HG03565 (cell line): ENCODE results near the gene SDHB.

Experiments
- ATAC-seq: cut with Tn5 transposase; IDR thresholded peaks from one replicate; pipeline ENCODE4 v1.9.1; 2021; ENCODE audit warnings: mild to moderate bottlenecking, moderate library complexity; ENCODE audit not compliant: unreplicated experiment

SDHB gene

DNA sequence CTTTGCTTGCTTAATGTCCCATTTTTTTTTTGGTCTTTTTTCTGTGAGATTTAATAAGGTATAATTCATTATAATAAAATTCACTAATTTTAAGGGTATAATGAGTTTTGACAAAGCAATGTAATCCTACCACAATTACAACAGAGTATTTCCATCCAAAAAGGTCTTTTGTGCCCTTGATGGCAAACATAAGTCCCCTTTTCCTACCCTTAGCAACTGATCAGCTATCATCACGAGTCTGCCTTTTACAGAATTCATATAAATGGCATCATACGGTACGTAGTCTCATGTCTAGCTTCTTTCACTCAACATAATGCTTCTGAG, 7.5 kb downstream of the SDHB start:
- ATAC-seq = no peak

- no peak for ATAC-seq
Measured at GRCh38 chr1:17045634-17046333, 8.0 kb downstream of the SDHB start.

GRCh38 chr1:17045150-17045549, 8.7 kb downstream of the SDHB start:
- ATAC-seq = no peak

- no peak for ATAC-seq
Measured at GRCh38 chr1:17043676-17044075, 10.2 kb downstream of the SDHB start.

- ATAC-seq = no peak
Measured at GRCh38 chr1:17040135-17040534, 13.7 kb downstream of the SDHB start.

GRCh38 chr1:17039522-17039921, 14.3 kb downstream of the SDHB start:
- ATAC-seq = no peak

GRCh38 chr1:17033481-17033880, 20.4 kb downstream of the SDHB start:
- no peak for ATAC-seq

- no peak for ATAC-seq
Measured at GRCh38 chr1:17032741-17033140, 21.1 kb downstream of the SDHB start.

DNA sequence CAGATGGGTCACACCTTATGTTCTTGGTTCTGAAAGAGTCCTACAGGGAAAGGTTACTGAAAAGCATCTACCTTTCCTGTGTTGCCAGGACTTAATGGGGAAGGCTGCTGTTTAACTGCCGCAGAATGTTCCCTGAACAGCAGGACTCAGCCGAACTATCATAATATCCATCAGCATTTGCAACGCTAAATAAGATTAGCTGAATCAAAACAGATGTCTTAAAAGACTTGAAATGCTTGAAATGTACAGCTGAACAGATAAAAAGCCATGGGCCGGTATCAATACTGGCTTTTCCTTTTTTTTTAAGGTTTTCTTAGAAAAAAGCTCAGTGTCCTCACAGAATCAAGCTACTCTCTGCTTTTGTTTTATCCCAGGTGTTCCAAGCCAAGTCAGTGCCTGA, 22.4 kb downstream of the SDHB start:
- no peak for ATAC-seq

GRCh38 chr1:17030206-17030605, 23.6 kb downstream of the SDHB start:
- no peak for ATAC-seq

- ATAC-seq = no peak
Measured at GRCh38 chr1:17028662-17029188, 25.1 kb downstream of the SDHB start.

DNA sequence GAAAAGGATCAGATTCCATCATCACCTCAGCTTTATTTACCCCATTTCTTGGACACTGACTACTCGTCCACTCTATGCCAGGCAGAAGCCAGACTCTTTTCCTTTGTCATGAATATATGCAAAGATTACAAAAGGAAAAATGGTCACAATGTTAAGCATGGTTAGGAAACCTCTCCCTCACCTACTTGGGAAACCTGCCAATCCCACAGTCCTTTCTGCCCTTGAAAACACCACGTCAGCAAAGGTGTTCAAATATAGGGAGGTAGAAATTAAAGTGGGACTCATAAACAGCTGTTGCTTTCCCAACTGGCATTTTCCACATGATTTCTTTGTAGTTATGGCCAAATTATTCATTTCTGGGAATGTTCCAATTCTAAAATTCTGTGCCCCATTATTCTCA, 25.9 kb downstream of the SDHB start:
- ATAC-seq = no peak

- ATAC-seq = no peak
Measured at GRCh38 chr1:17027403-17027802, 26.4 kb downstream of the SDHB start.

DNA sequence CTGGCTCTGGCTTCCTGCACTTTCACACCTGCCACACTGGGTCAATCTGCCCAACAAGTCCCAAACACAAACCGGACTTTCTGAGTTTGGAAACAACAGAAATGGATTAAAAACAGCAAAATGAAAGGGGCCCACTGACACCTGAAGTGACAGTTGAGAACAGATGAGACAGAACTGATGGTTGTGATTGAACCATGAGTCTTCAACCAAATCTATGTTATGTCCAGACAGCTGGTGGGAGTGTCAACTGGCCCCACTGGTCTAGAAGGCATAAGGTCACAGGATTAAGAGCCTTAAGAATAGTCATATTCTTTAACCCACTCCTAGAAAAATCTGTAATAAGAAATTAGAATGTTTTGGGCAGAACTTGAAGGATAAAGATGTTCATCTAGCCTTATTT, 29.1 kb downstream of the SDHB start:
- no peak for ATAC-seq

DNA sequence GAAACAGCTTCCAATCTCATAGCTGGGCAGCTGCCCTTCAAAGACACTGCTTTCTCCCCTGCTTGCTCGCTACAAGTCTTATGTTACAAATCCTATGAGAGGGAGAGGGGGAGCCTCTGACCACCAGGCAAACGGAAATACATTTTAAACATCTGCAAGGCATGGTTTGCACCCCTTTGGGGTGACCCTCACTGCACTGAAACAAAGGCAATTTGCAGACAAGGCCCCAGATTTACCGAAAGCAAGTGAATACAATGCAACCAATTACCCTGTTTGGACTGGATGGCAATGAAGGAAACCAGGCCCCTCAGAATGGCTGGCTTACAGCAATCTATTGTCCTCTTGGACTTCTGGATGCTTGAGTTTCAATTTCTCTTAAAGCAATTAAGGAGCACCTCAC, 30.3 kb downstream of the SDHB start:
- ATAC-seq = no peak

GRCh38 chr1:17023102-17023501, 30.7 kb downstream of the SDHB start:
- ATAC-seq = no peak

DNA sequence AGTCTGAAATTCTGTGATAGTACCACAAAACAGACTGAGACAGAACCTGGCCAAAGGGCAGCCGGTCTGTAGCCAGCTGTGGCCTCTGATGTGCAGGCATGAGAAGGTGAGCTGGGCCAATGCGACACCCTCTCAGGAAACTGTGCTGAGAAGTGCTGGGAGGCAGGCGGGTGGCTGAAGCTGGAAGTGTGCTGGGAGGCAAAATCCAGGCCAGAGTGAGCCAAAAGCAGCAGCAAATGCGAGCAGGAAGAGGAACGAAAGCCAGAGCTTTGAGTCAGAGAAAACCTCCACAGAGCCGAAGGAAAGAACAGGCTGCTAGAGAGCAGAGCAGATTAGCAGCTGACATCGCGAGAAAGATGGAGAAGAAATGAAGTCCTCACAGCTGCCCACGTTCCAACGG, 31.9 kb downstream of the SDHB start:
- no peak for ATAC-seq

DNA sequence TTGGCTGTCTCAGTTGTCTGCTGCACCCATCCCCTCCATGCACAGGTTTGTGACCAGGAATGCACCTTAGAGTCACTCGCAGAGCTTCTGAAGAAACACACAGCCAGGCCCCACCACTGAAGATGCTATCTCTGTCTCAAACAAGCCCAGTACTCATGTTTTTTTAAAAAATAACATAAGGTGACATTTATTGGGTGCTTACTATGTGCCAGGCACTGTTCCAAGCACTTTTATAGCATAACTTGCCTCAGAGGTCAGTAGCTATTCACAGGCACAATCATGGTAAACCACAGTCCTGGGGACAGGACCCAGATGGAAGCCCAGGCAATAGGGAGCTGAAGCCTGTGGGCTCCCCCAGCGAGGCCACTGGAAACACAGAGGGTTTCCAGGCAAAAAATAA, 33.3 kb downstream of the SDHB start:
- ATAC-seq = no peak

- ATAC-seq = no peak
Measured at GRCh38 chr1:17018849-17019248, 35.0 kb downstream of the SDHB start.

- no peak for ATAC-seq
Measured at GRCh38 chr1:17017435-17017834, 36.4 kb downstream of the SDHB start.

DNA sequence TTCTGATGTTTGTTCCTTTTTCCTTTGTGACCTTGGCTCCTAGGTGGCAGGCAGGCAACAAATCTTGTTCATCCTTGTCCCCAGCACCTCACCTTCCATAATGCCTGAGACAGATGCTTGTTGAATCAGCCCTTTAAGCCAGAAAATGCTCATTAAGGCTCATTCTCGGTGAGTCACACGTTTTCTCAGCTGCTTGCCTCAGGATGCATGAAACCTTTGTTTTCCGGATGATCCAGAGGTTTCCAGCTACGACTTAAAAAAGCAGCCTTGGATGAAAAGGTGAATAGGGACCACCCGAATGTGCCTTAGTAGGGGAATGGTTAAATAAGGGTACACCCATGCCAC, 37.5 kb downstream of the SDHB start:
- no peak for ATAC-seq

GRCh38 chr1:17014671-17015567, 38.9 kb downstream of the SDHB start:
- no peak for ATAC-seq
